HCT116 (cell line): ENCODE measurements around the gene ZMYM2. TPM values are rescaled to one million over a fixed set of nuclear protein-coding genes. Genes with fewer than 3 reads are reported as not detected.

Experiments used
- ATAC-seq: fragments of 200-7000 bp; cut with Tn5 transposase; 2 replicates; pipeline ENCODE4 v1.9.1; 2020; ENCODE audit warnings: mild to moderate bottlenecking, moderate library complexity
- BruUV-seq: library from RNA; stranded (reverse); fragments of 400-500 nt; replicated peaks from 2 replicates; lab custom pipeline; 2021; lab: Mats Ljungman, UMichigan
- CTCF ChIA-PET: fragments of 300-600 bp; sonication (Branson Sonifier 250); formaldehyde crosslinking; loops from one replicate; lab custom pipeline; 2021; ENCODE audit warnings: antibody characterized with exemption; lab: Charles Lee
- POLR2A ChIA-PET: fragments of 300-600, 350-600 bp; sonication (Branson Sonifier 250); formaldehyde crosslinking; loops from one replicate; lab custom pipeline; 2021; ENCODE audit warnings: antibody characterized with exemption; lab: Charles Lee
- RAD21 ChIA-PET, 2 experiments: fragments of 300-600 bp; sonication (Branson Sonifier 250); formaldehyde crosslinking; loops; one replicate each; lab custom pipeline; 2023; ENCODE audit warnings: low total read pairs in 2 of 2; ENCODE audit not compliant: uncharacterized antibody in 2 of 2, unreplicated experiment in 2 of 2, low non-redundant PET in 1 of 2; lab: Charles Lee
- DNase-seq: peaks from one replicate; pipeline ENCODE4 v3.0.0-alpha.2; 2010; ENCODE audit warnings: low read depth, low spot score
- H2AFZ ChIP-seq: fragments of 200-600 bp; shearing (Covaris generic), sonication (generic); 2 replicates; pipeline ENCODE4 v1.6.1; 2017; ENCODE audit warnings: low read depth, mixed run types, mixed read lengths, antibody characterized with exemption, low read length; ENCODE audit not compliant: poor library complexity, severe bottlenecking
- H3K27ac ChIP-seq: 2 replicates; pipeline ENCODE4 v1.5.1; 2012; ENCODE audit warnings: low read depth, low read length
- H3K27me3 ChIP-seq: fragments of 200-600 bp; sonication (generic); 2 replicates; pipeline ENCODE4 v1.6.1; 2016; ENCODE audit warnings: mixed run types, low read length, mixed read lengths; ENCODE audit not compliant: insufficient read depth
- H3K36me3 ChIP-seq, 2 experiments: fragments of 200-500 bp in 1 of 2; fragments of 200-600 bp in 1 of 2; sonication (Bioruptor generic) in 1 of 2; sonication (generic) in 1 of 2; 2 replicates each; pipeline versions ENCODE4 v1.5.1 to v1.6.1; 2014 to 2016; ENCODE audit warnings: low read length in 2 of 2, inconsistent platforms in 1 of 2, mixed read lengths in 1 of 2, mixed run types in 1 of 2; ENCODE audit not compliant: insufficient read depth in 2 of 2, control insufficient read depth in 1 of 2
- H3K4me1 ChIP-seq, 2 experiments: fragments of 200-600 bp in 1 of 2; sonication (generic) in 1 of 2; 2 replicates each; pipeline versions ENCODE4 v1.5.1 to v1.6.1; 2012 to 2017; ENCODE audit warnings: low read length in 2 of 2, inconsistent platforms in 1 of 2, mild to moderate bottlenecking in 1 of 2, mixed read lengths in 1 of 2, mixed run types in 1 of 2, moderate library complexity in 1 of 2; ENCODE audit not compliant: insufficient read depth in 2 of 2, control insufficient read depth in 1 of 2
- H3K4me2 ChIP-seq: fragments of 200-600 bp; sonication (generic); 2 replicates; pipeline ENCODE4 v1.6.1; 2017; ENCODE audit warnings: mixed run types, low read length, mixed read lengths
- H3K4me3 ChIP-seq, 2 experiments: fragments of 200-600 bp in 1 of 2; sonication (generic) in 1 of 2; replicated peaks in 1 of 2; 2 replicates each; pipeline ENCODE4 v1.5.1; 2011 to 2016; ENCODE audit warnings: low read length in 2 of 2, control low read depth in 1 of 2, low read depth in 1 of 2, mild to moderate bottlenecking in 1 of 2, mixed read lengths in 1 of 2, mixed run types in 1 of 2
- H3K79me2 ChIP-seq: fragments of 200-600 bp; sonication (generic); 2 replicates; pipeline ENCODE4 v1.6.1; 2017; ENCODE audit warnings: mild to moderate bottlenecking, mixed run types, low read length, moderate library complexity, mixed read lengths; ENCODE audit not compliant: insufficient read depth
- H3K9ac ChIP-seq: fragments of 200-600 bp; sonication (generic); 2 replicates; pipeline ENCODE4 v1.6.1; 2016; ENCODE audit warnings: low read length, mixed read lengths
- H3K9me2 ChIP-seq: fragments of 200-600 bp; sonication (generic), shearing (Covaris generic); 2 replicates; pipeline ENCODE4 v1.6.1; 2017; ENCODE audit warnings: mixed run types, mild to moderate bottlenecking, moderate library complexity; ENCODE audit not compliant: insufficient read depth
- H3K9me3 ChIP-seq, 2 experiments: fragments of 200-500 bp in 1 of 2; fragments of 200-600 bp in 1 of 2; sonication (Bioruptor generic) in 1 of 2; sonication (generic) in 1 of 2; 2 replicates each; pipeline ENCODE4 v1.6.1; 2014 to 2017; ENCODE audit warnings: low read length in 2 of 2, mixed read lengths in 2 of 2, inconsistent platforms in 1 of 2, low read depth in 1 of 2, mild to moderate bottlenecking in 1 of 2, mixed run types in 1 of 2, moderate library complexity in 1 of 2; ENCODE audit not compliant: control insufficient read depth in 1 of 2, insufficient read depth in 1 of 2
- H4K20me1 ChIP-seq: fragments of 200-600 bp; sonication (generic), shearing (Covaris generic); 2 replicates; pipeline ENCODE4 v1.6.1; 2017; ENCODE audit warnings: mixed run types, mild to moderate bottlenecking, moderate library complexity; ENCODE audit not compliant: insufficient read depth
- EZH2phosphoT487 ChIP-seq: fragments of 200-600 bp; IDR thresholded peaks from 2 replicates; pipeline ENCODE4 v1.6.1; 2018; ENCODE audit warnings: antibody characterized with exemption, borderline replicate concordance
- POLR2AphosphoS5 ChIP-seq: IDR thresholded peaks from 2 replicates; pipeline ENCODE4 v1.6.1; 2011; ENCODE audit warnings: mild to moderate bottlenecking, low read depth, low read length, moderate library complexity
- RAD21 ChIP-seq: IDR thresholded peaks from 2 replicates; pipeline ENCODE4 v1.6.1; 2012; ENCODE audit warnings: low read depth, mild to moderate bottlenecking
- SP1 ChIP-seq: IDR thresholded peaks from 2 replicates; pipeline ENCODE4 v1.6.1; 2012; ENCODE audit warnings: low read depth
- TCF7L2 ChIP-seq: IDR thresholded peaks from 2 replicates; pipeline ENCODE4 v1.7.0; 2011; ENCODE audit warnings: borderline replicate concordance, inconsistent platforms; ENCODE audit not compliant: insufficient read depth, insufficient read length; ENCODE audit errors: extremely low read depth
- ZFX ChIP-seq: fragments of 450-650 bp; IDR thresholded peaks from 2 replicates; pipeline ENCODE4 v1.6.1; 2017
- ZNF274 ChIP-seq: fragments of 200-500 bp; sonication (Bioruptor generic); IDR thresholded peaks from 2 replicates; pipeline ENCODE4 v1.6.1; 2014; ENCODE audit warnings: mild to moderate bottlenecking, low read depth, low read length, inconsistent platforms
- intact Hi-C: fragments of 100-400 bp; cut with micrococcal nuclease; formaldehyde crosslinking; loops from 2 replicates; pipeline ENCODE4 v1.10.0; 2022
- total RNA-seq: library from RNA; stranded (reverse); gene quantifications from one replicate; pipeline ENCODE4 v1.2.1, GENCODE V29; 2021; ENCODE audit not compliant: unreplicated experiment
- TF ChIP-seq, protein P1 (sequence below), 3 experiments: fragments of 200-600 bp in 1 of 3; sonication (generic) in 1 of 3; IDR thresholded peaks in 2 of 3; conservative IDR thresholded peaks in 1 of 3; 2 replicates each; pipeline ENCODE4 v1.5.1; 2012 to 2017; ENCODE audit warnings: low read depth in 2 of 3, low read length in 2 of 3, antibody characterized with exemption in 1 of 3, borderline replicate concordance in 1 of 3, control low read depth in 1 of 3, mild to moderate bottlenecking in 1 of 3, mixed read lengths in 1 of 3, mixed run types in 1 of 3, moderate library complexity in 1 of 3; ENCODE audit not compliant: insufficient read depth in 1 of 3
- TF ChIP-seq, protein P2 (sequence below): IDR thresholded peaks from 2 replicates; pipeline ENCODE4 v1.6.1; 2011; ENCODE audit warnings: mild to moderate bottlenecking, low read length, moderate library complexity; ENCODE audit not compliant: insufficient replicate concordance; ENCODE audit errors: extremely low read depth

ZMYM2 gene
- total RNA-seq, 1 experiment from 2014 or later, result 53.0 TPM

GRCh38 chr13:19927117-19927748 is 31.3 kb upstream of the ZMYM2 start:
- peak overlapping the region; percentile 98 for H2AFZ ChIP-seq

GRCh38 chr13:19940106-19940505 is 18.4 kb upstream of the ZMYM2 start:
- ChIA-PET POLR2A (no interaction called here), RAD21 (no interaction called here), CTCF (no interaction called here)
- H2AFZ ChIP-seq, result no peak overlapping the region
- no peak overlapping the region for H3K27ac ChIP-seq
- H3K9ac ChIP-seq, result no peak overlapping the region
- H3K4me1 ChIP-seq, result no peaks in the 10 kb centered on the region
- H3K4me3 ChIP-seq, result no peak overlapping the region
- no peak overlapping the region for H3K4me2 ChIP-seq
- H4K20me1 ChIP-seq, result no peaks in the 10 kb centered on the region
- no peak for ATAC-seq
- no peaks in the 10 kb centered on the region for H3K36me3 ChIP-seq
- H3K79me2 ChIP-seq, result no peaks in the 10 kb centered on the region
- BruUV-seq, result no TSS peak
- H3K9me2 ChIP-seq, result no peaks in the 10 kb centered on the region
- H3K27me3 ChIP-seq, result no peaks in the 10 kb centered on the region
- intact Hi-C loops, result no loop called here
- DNase-seq, result no peak
- H3K9me3 ChIP-seq, result no peaks in the 10 kb centered on the region
- TF ChIP-seq ZNF274, result no peak
- TF ChIP-seq, protein P1, sequence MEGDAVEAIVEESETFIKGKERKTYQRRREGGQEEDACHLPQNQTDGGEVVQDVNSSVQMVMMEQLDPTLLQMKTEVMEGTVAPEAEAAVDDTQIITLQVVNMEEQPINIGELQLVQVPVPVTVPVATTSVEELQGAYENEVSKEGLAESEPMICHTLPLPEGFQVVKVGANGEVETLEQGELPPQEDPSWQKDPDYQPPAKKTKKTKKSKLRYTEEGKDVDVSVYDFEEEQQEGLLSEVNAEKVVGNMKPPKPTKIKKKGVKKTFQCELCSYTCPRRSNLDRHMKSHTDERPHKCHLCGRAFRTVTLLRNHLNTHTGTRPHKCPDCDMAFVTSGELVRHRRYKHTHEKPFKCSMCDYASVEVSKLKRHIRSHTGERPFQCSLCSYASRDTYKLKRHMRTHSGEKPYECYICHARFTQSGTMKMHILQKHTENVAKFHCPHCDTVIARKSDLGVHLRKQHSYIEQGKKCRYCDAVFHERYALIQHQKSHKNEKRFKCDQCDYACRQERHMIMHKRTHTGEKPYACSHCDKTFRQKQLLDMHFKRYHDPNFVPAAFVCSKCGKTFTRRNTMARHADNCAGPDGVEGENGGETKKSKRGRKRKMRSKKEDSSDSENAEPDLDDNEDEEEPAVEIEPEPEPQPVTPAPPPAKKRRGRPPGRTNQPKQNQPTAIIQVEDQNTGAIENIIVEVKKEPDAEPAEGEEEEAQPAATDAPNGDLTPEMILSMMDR (IDR thresholded peaks at IDR 0.05 in 2 of 3, conservative IDR thresholded peaks at IDR 0.05 in 1 of 3; ENCODE audit: borderline replicate concordance in 1 of 3, insufficient read depth in 1 of 3, low read depth in 2 of 3, low read length in 2 of 3), result no peak
- TF ChIP-seq TCF7L2, result no peak
- TF ChIP-seq POLR2AphosphoS5, result no peak
- TF ChIP-seq, protein P2, sequence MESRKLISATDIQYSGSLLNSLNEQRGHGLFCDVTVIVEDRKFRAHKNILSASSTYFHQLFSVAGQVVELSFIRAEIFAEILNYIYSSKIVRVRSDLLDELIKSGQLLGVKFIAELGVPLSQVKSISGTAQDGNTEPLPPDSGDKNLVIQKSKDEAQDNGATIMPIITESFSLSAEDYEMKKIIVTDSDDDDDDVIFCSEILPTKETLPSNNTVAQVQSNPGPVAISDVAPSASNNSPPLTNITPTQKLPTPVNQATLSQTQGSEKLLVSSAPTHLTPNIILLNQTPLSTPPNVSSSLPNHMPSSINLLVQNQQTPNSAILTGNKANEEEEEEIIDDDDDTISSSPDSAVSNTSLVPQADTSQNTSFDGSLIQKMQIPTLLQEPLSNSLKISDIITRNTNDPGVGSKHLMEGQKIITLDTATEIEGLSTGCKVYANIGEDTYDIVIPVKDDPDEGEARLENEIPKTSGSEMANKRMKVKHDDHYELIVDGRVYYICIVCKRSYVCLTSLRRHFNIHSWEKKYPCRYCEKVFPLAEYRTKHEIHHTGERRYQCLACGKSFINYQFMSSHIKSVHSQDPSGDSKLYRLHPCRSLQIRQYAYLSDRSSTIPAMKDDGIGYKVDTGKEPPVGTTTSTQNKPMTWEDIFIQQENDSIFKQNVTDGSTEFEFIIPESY, result no peak

More at GRCh38 chr13:19927117-19927748, 31.3 kb upstream of the ZMYM2 start:
- POLR2A ChIA-PET, result interaction anchor here (1.1 to 1.4 kb wide), 2 partner anchors 10 to 14 kb away, joined by 3 to 4 read pairs; no protein-coding TSS in a partner anchor
- H4K20me1 ChIP-seq, result no peaks in the 10 kb centered on the region
- BruUV-seq, result no TSS peak
- H3K79me2 ChIP-seq, result no peaks in the 10 kb centered on the region
- H3K27ac ChIP-seq, result peak overlapping the region; percentile 47; the same call in 1 of the 2 replicates
- peaks cover 7 to 21% of the 10 kb centered on the region in 2 experiments; a peak in 3 of 4 replicates for H3K4me1 ChIP-seq
- CTCF ChIA-PET, result interaction anchor here (0.7 to 2.8 kb wide), 8 partner anchors 9 to 270 kb away, joined by 3 to 13 read pairs (median 4); no protein-coding TSS in a partner anchor
- peak overlapping the region; percentile 11; the same call in 1 of the 2 replicates for H3K9ac ChIP-seq
- no peaks in the 10 kb centered on the region for H3K9me3 ChIP-seq
- DNase-seq (peak; percentile 62), ATAC-seq (peak; percentile 77)
- peak overlapping the region; percentile 42 for H3K4me2 ChIP-seq
- peak overlapping the region in 1 of 2 experiments; percentile 25; a peak in 1 of 4 replicates for H3K4me3 ChIP-seq
- RAD21 ChIA-PET, result no interaction called here
- TF ChIP-seq, protein P1 (IDR thresholded peaks at IDR 0.05 in 2 of 3, conservative IDR thresholded peaks at IDR 0.05 in 1 of 3; ENCODE audit: borderline replicate concordance in 1 of 3, insufficient read depth in 1 of 3, low read depth in 2 of 3, low read length in 2 of 3), result peak; percentile 64 to 77 (median 65); a peak in 5 of 6 replicates
- TF ChIP-seq ZFX (no peak), RAD21 (peak; percentile 68), EZH2phosphoT487 (no peak), SP1 (0 out of 2 replicates have a peak, but pooled peaks have one; percentile 9)
- intact Hi-C loops, result loop anchor here (1.0 to 2.0 kb wide), 2 partner anchors 34 to 236 kb away; no protein-coding TSS in a partner anchor
- H3K27me3 ChIP-seq, result no peaks in the 10 kb centered on the region
- H3K9me2 ChIP-seq, result no peaks in the 10 kb centered on the region
- no peaks in the 10 kb centered on the region for H3K36me3 ChIP-seq
